ENCODE measurements around the gene PTTG1IP2. TPM values are rescaled to one million over a fixed set of nuclear protein-coding genes. Genes with fewer than 3 reads are reported as not detected.

Gene PTTG1IP2
- polyA plus RNA-seq, 4 donors: not detected

- no peak for DNase-seq (ENCODE audit: low read depth in 4 of 4, low spot score in 2 of 4)
These were observed 81.6 kb downstream of the PTTG1IP2 start for GRCh38 chr7:90551036-90551435.

DNA sequence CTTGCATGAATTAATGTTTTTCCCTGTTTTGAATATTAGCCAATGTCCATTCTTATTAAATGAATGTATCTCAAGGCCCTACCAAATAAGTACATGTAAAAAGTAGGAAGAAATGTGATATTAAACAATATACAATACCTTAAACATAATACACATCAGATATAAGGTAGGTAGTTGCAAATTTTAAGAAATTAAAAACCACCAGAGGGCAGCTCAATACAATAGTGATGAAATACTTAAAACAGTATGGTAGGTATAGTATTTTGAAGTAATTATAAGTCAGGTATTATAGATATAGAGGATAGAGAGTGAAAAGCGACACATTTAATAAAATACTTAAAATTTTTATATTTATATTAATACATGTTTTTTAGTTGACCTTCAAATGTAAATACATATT lies 83.1 kb downstream of the PTTG1IP2 start:
- no peak for DNase-seq (ENCODE audit: low read depth in 4 of 4, low spot score in 2 of 4)

- DNase-seq (ENCODE audit: low read depth in 4 of 4, low spot score in 2 of 4): no peak
These were observed 91.3 kb downstream of the PTTG1IP2 start for GRCh38 chr7:90560730-90561129.

Other genes with a start within 250 kb of the PTTG1IP2 start
- gene CFAP69, start 224.5 kb upstream of the PTTG1IP2 start, polyA plus RNA-seq (ENCODE audit: insufficient read length in 4 of 4): 10 to 100 TPM; 12.3 to 21.2 (median 15.3) TPM
- gene FAM237B, start 148.3 kb upstream of the PTTG1IP2 start, polyA plus RNA-seq (ENCODE audit: insufficient read length in 4 of 4): under 1 TPM; 0.23 to 0.88 (median 0.45) TPM
- 10 to 100 TPM; 21.5 to 29.2 (median 25.1) TPM for gene GTPBP10, start 122.9 kb upstream of the PTTG1IP2 start, polyA plus RNA-seq (ENCODE audit: insufficient read length in 4 of 4)
- gene CLDN12, start 66.2 kb upstream of the PTTG1IP2 start, polyA plus RNA-seq (ENCODE audit: insufficient read length in 4 of 4): 10 to 100 TPM; 42.7 to 62.8 (median 49.5) TPM
- gene CDK14, start 126.7 kb downstream of the PTTG1IP2 start, polyA plus RNA-seq (ENCODE audit: insufficient read length in 4 of 4): 10 to 100 TPM; 29.4 to 32.5 (median 29.7) TPM